ENCODE measurements around the gene CHIC2. TPM values are rescaled to one million over a fixed set of nuclear protein-coding genes. Genes with fewer than 3 reads are reported as not detected.

Gene CHIC2
- total RNA-seq, 1 experiment from 2014 or later, result 10.8 TPM

GRCh38 chr4:54063229-54063628, 1.2 kb downstream of the CHIC2 start:
- H3K27me3 ChIP-seq (ENCODE audit: insufficient read depth, low read length), result no peaks in the 10 kb centered on the region
- intact Hi-C loops (cut with micrococcal nuclease), result no loop called here
- TF ChIP-seq EGR1 (IDR thresholded peaks at IDR 0.05; ENCODE audit: low read depth), result no peak
- no peak for TF ChIP-seq MAX (IDR thresholded peaks at IDR 0.05)
- no peak for TF ChIP-seq FOSL1 (IDR thresholded peaks at IDR 0.05; ENCODE audit: low read depth)
- no peak for TF ChIP-seq SIN3A (IDR thresholded peaks at IDR 0.05; ENCODE audit: low read depth)
- TF ChIP-seq JUND (IDR thresholded peaks at IDR 0.05), result no peak
- no peak for TF ChIP-seq YY1 (IDR thresholded peaks at IDR 0.05; ENCODE audit: extremely low read depth, insufficient replicate concordance, low read depth, low read length)
- no peak for TF ChIP-seq POLR2A (IDR thresholded peaks at IDR 0.05; ENCODE audit: borderline replicate concordance, extremely low read depth, insufficient read depth, insufficient read length)
- TF ChIP-seq ZFX (IDR thresholded peaks at IDR 0.05), result no peak
- no peak for TF ChIP-seq SRF (IDR thresholded peaks at IDR 0.05; ENCODE audit: low read depth)
- TF ChIP-seq POLR2AphosphoS5 (IDR thresholded peaks at IDR 0.05; ENCODE audit: low read depth, low read length), result no peak
- no peak for TF ChIP-seq EZH2phosphoT487 (IDR thresholded peaks at IDR 0.05; ENCODE audit: borderline replicate concordance)
- TF ChIP-seq ZBTB33 (IDR thresholded peaks at IDR 0.05; ENCODE audit: extremely low read depth, insufficient replicate concordance, low read length), result no peak
- TF ChIP-seq REST (IDR thresholded peaks at IDR 0.05; ENCODE audit: low read depth), result no peak
- no peak for TF ChIP-seq EZH2 (IDR thresholded peaks at IDR 0.05)
- TF ChIP-seq TCF7L2 (IDR thresholded peaks at IDR 0.05; ENCODE audit: borderline replicate concordance, extremely low read depth, insufficient read depth, insufficient read length), result no peak
- no peak for TF ChIP-seq CTCF (IDR thresholded peaks at IDR 0.05 in 2 of 3, conservative IDR thresholded peaks at IDR 0.05 in 1 of 3; ENCODE audit: borderline replicate concordance in 1 of 3, insufficient read depth in 1 of 3, low read depth in 2 of 3, low read length in 2 of 3)
- H2AFZ ChIP-seq (ENCODE audit: low read depth, low read length, poor library complexity, severe bottlenecking), result no peak overlapping the region
- DNase-seq (ENCODE audit: low read depth, low spot score), result no peak
- RAD21 ChIA-PET (ENCODE audit: low non-redundant PET in 1 of 2, low total read pairs in 2 of 2, uncharacterized antibody in 2 of 2, unreplicated experiment in 2 of 2), result no interaction called here
- no peaks in the 10 kb centered on the region for H3K9me2 ChIP-seq (ENCODE audit: insufficient read depth)
- POLR2A ChIA-PET, result no interaction called here
- H3K4me1 ChIP-seq (ENCODE audit: control insufficient read depth in 1 of 2, insufficient read depth in 2 of 2, low read length in 2 of 2), result peaks cover 13 to 34% of the 10 kb centered on the region in 2 experiments
- H3K27ac ChIP-seq (ENCODE audit: low read depth, low read length), result no peak overlapping the region
- H3K79me2 ChIP-seq (ENCODE audit: insufficient read depth, low read length), result peaks cover 59% of the 10 kb centered on the region
- ATAC-seq, result no peak
- no peaks in the 10 kb centered on the region for H3K36me3 ChIP-seq (ENCODE audit: control insufficient read depth in 1 of 2, insufficient read depth in 2 of 2, low read length in 2 of 2)
- peak overlapping the region; percentile 87 for H3K9ac ChIP-seq (ENCODE audit: low read length)
- BruUV-seq (replicated peaks), result no TSS peak
- CTCF ChIA-PET, result no interaction called here
- peak overlapping the region; percentile 92 for H3K4me2 ChIP-seq (ENCODE audit: low read length)
- H3K4me3 ChIP-seq (replicated peaks in 1 of 2; ENCODE audit: low read depth in 1 of 2, low read length in 2 of 2), result peak overlapping the region; percentile 92 to 93
- H3K9me3 ChIP-seq (ENCODE audit: control insufficient read depth in 1 of 2, insufficient read depth in 1 of 2, low read depth in 1 of 2, low read length in 2 of 2), result no peaks in the 10 kb centered on the region
- no peaks in the 10 kb centered on the region for H4K20me1 ChIP-seq (ENCODE audit: insufficient read depth)
